K562 (cell line): ENCODE results near the gene DOCK7. TPM values are rescaled to one million over a fixed set of nuclear protein-coding genes. Genes with fewer than 3 reads are reported as not detected.

ENCODE experiments used
- ATAC-seq: fragments of 200-7000 bp; cut with Tn5 transposase; 3 replicates; pipeline ENCODE4 v1.9.1; 2020; ENCODE audit warnings: moderate library complexity
- BruUV-seq: library from RNA; stranded (reverse); fragments of 400-500 nt; replicated peaks from 2 replicates; lab custom pipeline; 2021; lab: Mats Ljungman, UMichigan
- CTCF ChIA-PET: fragments of 300-600 bp; formaldehyde crosslinking; extraction: SDS; loops from one replicate; lab custom pipeline; 2021; ENCODE audit warnings: low intra/inter-chr PET ratio; lab: Yijun Ruan, JAX
- POLR2A ChIA-PET: fragments of 300-600, 350-650 bp; sonication (Branson Sonifier 250); formaldehyde crosslinking; extraction: SDS; loops from one replicate; lab custom pipeline; 2021; ENCODE audit warnings: antibody characterized with exemption, inconsistent platforms; lab: Yijun Ruan, JAX
- DNase-seq, 4 experiments: peaks; one replicate each; pipeline versions ENCODE4 v3.0.0 to v3.0.0-alpha.2; 2011 to 2018; ENCODE audit warnings: low spot score in 3 of 4, mixed read lengths in 3 of 4; ENCODE audit errors: extremely low read depth in 1 of 4
- FAIRE-seq: peaks from 2 replicates; lab custom pipeline; 2011; peaks lifted over from hg19 to GRCh38; lab: Jason Lieb, UNC
- H2AFZ ChIP-seq: 2 replicates; pipeline ENCODE4 v1.6.0; 2011; ENCODE audit warnings: low read depth, low read length, control low read depth, inconsistent platforms
- H3K27ac ChIP-seq: fragments of 200-600 bp; 3 replicates; pipeline ENCODE4 v1.8.0; 2011; ENCODE audit warnings: low read depth, mild to moderate bottlenecking, control low read depth, inconsistent platforms, low read length, moderate library complexity, mixed read lengths; ENCODE audit errors: extremely low read depth
- H3K27me3 ChIP-seq, 2 experiments: fragments of 300-600 bp in 1 of 2; 2 replicates in 1 of 2; 3 replicates in 1 of 2; pipeline versions ENCODE4 v1.6.0 to v1.8.0; 2011; ENCODE audit warnings: inconsistent platforms in 2 of 2, low read length in 2 of 2, mild to moderate bottlenecking in 1 of 2, mixed read lengths in 1 of 2, moderate library complexity in 1 of 2; ENCODE audit not compliant: control insufficient read depth in 2 of 2, insufficient read depth in 2 of 2
- H3K36me3 ChIP-seq: fragments of 300-600 bp; 3 replicates; pipeline ENCODE4 v1.8.0; 2011; ENCODE audit warnings: mild to moderate bottlenecking, low read length, inconsistent platforms; ENCODE audit not compliant: control insufficient read depth, insufficient read depth
- H3K4me1 ChIP-seq, 2 experiments: fragments of 200-600 bp in 1 of 2; replicated peaks in 1 of 2; 2 replicates in 1 of 2; 3 replicates in 1 of 2; pipeline versions ENCODE4 v1.5.1 to v1.8.0; 2011; ENCODE audit warnings: inconsistent platforms in 2 of 2, low read length in 2 of 2, mild to moderate bottlenecking in 1 of 2, mixed read lengths in 1 of 2, moderate library complexity in 1 of 2; ENCODE audit not compliant: control insufficient read depth in 2 of 2, insufficient read depth in 2 of 2
- H3K4me2 ChIP-seq: 2 replicates; pipeline ENCODE4 v1.6.1; 2011; ENCODE audit warnings: low read length, control low read depth, inconsistent platforms, mixed read lengths; ENCODE audit not compliant: insufficient read depth
- H3K4me3 ChIP-seq: fragments of 200-600 bp; sonication (generic), shearing (Covaris generic); 2 replicates; pipeline ENCODE4 v1.5.1; 2016; ENCODE audit warnings: control low read depth, inconsistent platforms
- H3K79me2 ChIP-seq: fragments of 200-600 bp; 3 replicates; pipeline ENCODE4 v1.8.0; 2011; ENCODE audit warnings: low read length, inconsistent platforms; ENCODE audit not compliant: control insufficient read depth, insufficient read depth
- H3K9ac ChIP-seq, 2 experiments: 2 replicates each; pipeline versions ENCODE4 v1.6.0 to v1.6.1; 2011; ENCODE audit warnings: low read depth in 2 of 2, low read length in 2 of 2, control low read depth in 1 of 2, inconsistent platforms in 1 of 2, mild to moderate bottlenecking in 1 of 2, mixed read lengths in 1 of 2; ENCODE audit not compliant: insufficient read depth in 1 of 2
- H3K9me1 ChIP-seq: one replicate; pipeline ENCODE4 v1.6.0; 2011; ENCODE audit warnings: inconsistent platforms, mild to moderate bottlenecking, low read length, moderate library complexity; ENCODE audit not compliant: control insufficient read depth, insufficient read depth
- H3K9me3 ChIP-seq: replicated peaks from 2 replicates; pipeline ENCODE4 v1.5.1; 2011; ENCODE audit warnings: low read depth, low read length, inconsistent platforms; ENCODE audit not compliant: control insufficient read depth, insufficient read depth
- H4K20me1 ChIP-seq: replicated peaks from 2 replicates; pipeline ENCODE4 v1.6.1; 2011; ENCODE audit warnings: low read length, inconsistent platforms, mixed read lengths; ENCODE audit not compliant: control insufficient read depth, insufficient read depth
- FIP1L1 ChIP-seq: fragments of 200-400 bp; formaldehyde crosslinking; IDR thresholded peaks from 2 replicates; pipeline ENCODE4 v1.6.1; 2018; ENCODE audit warnings: mild to moderate bottlenecking, low read depth, low read length; ENCODE audit not compliant: poor library complexity, severe bottlenecking
- RAD21 ChIP-seq, 2 experiments: fragments of 250-450 bp in 1 of 2; fragments of 450-650 bp in 1 of 2; sonication (Bioruptor Pico) in 1 of 2; formaldehyde crosslinking in 1 of 2; IDR thresholded peaks in 1 of 2; conservative IDR thresholded peaks in 1 of 2; 2 replicates each; pipeline versions ENCODE4 v1.4.0 to v1.8.0; 2020 to 2022; ENCODE audit warnings: mild to moderate bottlenecking in 2 of 2, moderate library complexity in 1 of 2
- SMC3 ChIP-seq: conservative IDR thresholded peaks from 2 replicates; pipeline ENCODE4 v1.6.1; 2011; ENCODE audit warnings: low read depth, low read length, improper control_type of control experiment; ENCODE audit not compliant: insufficient read depth
- WGBS: fragments of 100-300 bp; shearing (Covaris generic); methylation state at CpG from one replicate; pipeline ENCODE4 v1.1.6; 2016; ENCODE audit warnings: low coverage, mixed read lengths; ENCODE audit not compliant: insufficient coverage; ENCODE audit errors: missing lambda C conversion rate; 5-methylcytosine and 5-hydroxymethylcytosine counted together
- in situ Hi-C: fragments of 300-500 bp; cut with MboI; formaldehyde crosslinking; loops from 4 replicates; pipeline ENCODE4 v1.15.0; 2018; ENCODE audit warnings: inconsistent platforms, mixed read lengths
- intact Hi-C: fragments of 100-400 bp; cut with micrococcal nuclease; formaldehyde crosslinking; loops from 2 replicates; pipeline ENCODE4 v1.14.2; 2022
- polyA plus RNA-seq, 8 experiments: library from polyadenylated mRNA; depleted of rRNA in 4 of 8; stranded (reverse) in 5 of 8; unstranded in 3 of 8; fragments of >200 nt; fragmentation: Nextera tagmentation in 2 of 8; fragmentation: Illumina TruSeq in 1 of 8; extraction: Ambion mirVana in 2 of 8; extraction: Trizol in 1 of 8; gene quantifications; 2 replicates each; pipeline versions ENCODE4 v1.2.1 to v1.2.3, GENCODE V29; 2011 to 2014; ENCODE audit warnings: inconsistent platforms in 1 of 8, missing spikeins in 1 of 8
- total RNA-seq, 7 experiments: library from RNA; depleted of rRNA in 6 of 7; stranded (reverse); fragments of >200 nt in 6 of 7; fragmentation: Illumina TruSeq in 2 of 7; extraction: Trizol in 2 of 7; gene quantifications; 2 replicates each; pipeline versions ENCODE4 v1.2.1 to v1.2.3, GENCODE V29; 2011 to 2021; ENCODE audit warnings: low replicate concordance in 1 of 7
- TF ChIP-seq, protein P1 (sequence below), 3 experiments: IDR thresholded peaks in 2 of 3; conservative IDR thresholded peaks in 1 of 3; 2 replicates each; pipeline ENCODE4 v1.5.1; 2011 to 2012; ENCODE audit warnings: low read length in 3 of 3, mild to moderate bottlenecking in 3 of 3, control low read depth in 2 of 3, improper control_type of control experiment in 1 of 3, inconsistent platforms in 1 of 3, low read depth in 1 of 3, mixed read lengths in 1 of 3, moderate library complexity in 1 of 3; ENCODE audit not compliant: insufficient read depth in 2 of 3
- TF ChIP-seq, protein P2 (sequence below): fragments of 250-450 bp; sonication (Bioruptor Pico); IDR thresholded peaks from 2 replicates; pipeline ENCODE4 v1.5.0; 2021
- TF ChIP-seq, protein P3 (sequence below), 2 experiments: fragments of 450-650 bp; formaldehyde crosslinking in 1 of 2; IDR thresholded peaks; 2 replicates each; pipeline versions ENCODE4 v1.4.0 to v1.6.1; 2014 to 2020; ENCODE audit warnings: mild to moderate bottlenecking in 2 of 2, borderline replicate concordance in 1 of 2, low read depth in 1 of 2

The DOCK7 gene
- total and polyA plus RNA-seq, 9 of the 15 experiments (the other 6 are each of a cell fraction or from before 2014, with no cell fraction given), result 4.9 to 35.1 (median 12.6) TPM

DNA sequence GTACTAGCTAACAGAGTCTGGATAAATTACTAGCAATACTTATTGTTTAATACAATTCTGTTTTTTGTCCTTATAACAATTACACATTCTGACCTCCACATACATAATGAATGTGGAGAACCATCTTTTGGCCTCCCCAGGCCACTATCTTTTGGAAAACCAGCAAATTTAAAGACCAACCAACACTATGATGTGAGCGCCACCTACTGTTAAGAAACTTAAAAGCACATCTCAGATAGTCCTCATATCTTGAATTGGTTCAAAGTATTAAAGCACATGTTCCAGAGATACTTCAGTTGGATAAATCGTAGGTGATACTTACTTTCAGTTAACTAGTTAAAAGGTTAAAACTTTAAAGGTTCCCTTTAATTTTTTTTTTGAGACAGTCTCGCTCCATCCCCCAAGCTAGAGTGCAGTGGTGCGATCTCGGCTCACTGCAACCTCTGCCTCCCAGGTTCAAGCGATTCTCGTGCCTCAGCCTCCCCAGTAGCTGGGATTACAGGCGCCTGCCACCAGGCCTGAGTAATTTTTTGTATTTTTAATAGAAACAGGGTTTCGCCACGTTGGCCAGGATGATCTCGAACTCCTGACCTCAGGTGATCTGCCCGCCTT lies 280.7 kb downstream of the DOCK7 start:
- Histone ChIP-seq H3K4me3 (no peak overlapping the region), H3K9me1 (no peaks in the 10 kb centered on the region), H3K27me3 (peaks cover 12 to 34% of the 10 kb centered on the region in 2 experiments), H3K36me3 (no peaks in the 10 kb centered on the region), H3K4me1 (no peaks in the 10 kb centered on the region), H3K4me2 (no peak overlapping the region), H3K9ac (no peak overlapping the region), H2AFZ (no peak overlapping the region), H4K20me1 (no peaks in the 10 kb centered on the region), H3K9me3 (no peaks in the 10 kb centered on the region), H3K79me2 (no peaks in the 10 kb centered on the region), H3K27ac (no peak overlapping the region)
- DNase-seq, result peak; percentile 51 to 69 (median 56)
- ATAC-seq, result peak; percentile 85
- FAIRE-seq, result peak; percentile 87
- no TSS peak for BruUV-seq
- in situ Hi-C loops (loop anchor here (5.0 kb wide), 1 partner anchor 230 kb away; no protein-coding TSS in a partner anchor), intact Hi-C loops (loop anchor here (1.0 to 10.0 kb wide), 4 partner anchors 113 to 337 kb away; no protein-coding TSS in a partner anchor)
- CTCF ChIA-PET, result interaction anchor here (0.6 to 1.8 kb wide), 3 partner anchors 16 to 1279 kb away, joined by 3 to 16 read pairs (median 4); no protein-coding TSS in a partner anchor
- 7% methylated on average over 10 of the region's 12 CpGs for WGBS
- POLR2A ChIA-PET, result no interaction called here
- TF ChIP-seq, protein P1, sequence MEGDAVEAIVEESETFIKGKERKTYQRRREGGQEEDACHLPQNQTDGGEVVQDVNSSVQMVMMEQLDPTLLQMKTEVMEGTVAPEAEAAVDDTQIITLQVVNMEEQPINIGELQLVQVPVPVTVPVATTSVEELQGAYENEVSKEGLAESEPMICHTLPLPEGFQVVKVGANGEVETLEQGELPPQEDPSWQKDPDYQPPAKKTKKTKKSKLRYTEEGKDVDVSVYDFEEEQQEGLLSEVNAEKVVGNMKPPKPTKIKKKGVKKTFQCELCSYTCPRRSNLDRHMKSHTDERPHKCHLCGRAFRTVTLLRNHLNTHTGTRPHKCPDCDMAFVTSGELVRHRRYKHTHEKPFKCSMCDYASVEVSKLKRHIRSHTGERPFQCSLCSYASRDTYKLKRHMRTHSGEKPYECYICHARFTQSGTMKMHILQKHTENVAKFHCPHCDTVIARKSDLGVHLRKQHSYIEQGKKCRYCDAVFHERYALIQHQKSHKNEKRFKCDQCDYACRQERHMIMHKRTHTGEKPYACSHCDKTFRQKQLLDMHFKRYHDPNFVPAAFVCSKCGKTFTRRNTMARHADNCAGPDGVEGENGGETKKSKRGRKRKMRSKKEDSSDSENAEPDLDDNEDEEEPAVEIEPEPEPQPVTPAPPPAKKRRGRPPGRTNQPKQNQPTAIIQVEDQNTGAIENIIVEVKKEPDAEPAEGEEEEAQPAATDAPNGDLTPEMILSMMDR (IDR thresholded peaks at IDR 0.05 in 2 of 3, conservative IDR thresholded peaks at IDR 0.05 in 1 of 3; ENCODE audit: insufficient read depth in 2 of 3, low read depth in 1 of 3, low read length in 3 of 3), result peak; percentile 53 to 80 (median 66); a peak in 5 of 6 replicates
- TF ChIP-seq, protein P2, sequence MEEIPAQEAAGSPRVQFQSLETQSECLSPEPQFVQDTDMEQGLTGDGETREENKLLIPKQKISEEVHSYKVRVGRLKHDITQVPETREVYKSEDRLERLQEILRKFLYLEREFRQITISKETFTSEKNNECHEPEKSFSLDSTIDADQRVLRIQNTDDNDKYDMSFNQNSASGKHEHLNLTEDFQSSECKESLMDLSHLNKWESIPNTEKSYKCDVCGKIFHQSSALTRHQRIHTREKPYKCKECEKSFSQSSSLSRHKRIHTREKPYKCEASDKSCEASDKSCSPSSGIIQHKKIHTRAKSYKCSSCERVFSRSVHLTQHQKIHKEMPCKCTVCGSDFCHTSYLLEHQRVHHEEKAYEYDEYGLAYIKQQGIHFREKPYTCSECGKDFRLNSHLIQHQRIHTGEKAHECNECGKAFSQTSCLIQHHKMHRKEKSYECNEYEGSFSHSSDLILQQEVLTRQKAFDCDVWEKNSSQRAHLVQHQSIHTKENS, result no peak
- TF ChIP-seq SMC3, result peak; percentile 57; the same call in 1 of the 2 replicates
- TF ChIP-seq RAD21 (CRISPR knock-in tag; conservative IDR thresholded peaks at IDR 0.05 in 1 of 2, IDR thresholded peaks at IDR 0.05 in 1 of 2), result peak; percentile 77 to 85
- TF ChIP-seq, protein P3, sequence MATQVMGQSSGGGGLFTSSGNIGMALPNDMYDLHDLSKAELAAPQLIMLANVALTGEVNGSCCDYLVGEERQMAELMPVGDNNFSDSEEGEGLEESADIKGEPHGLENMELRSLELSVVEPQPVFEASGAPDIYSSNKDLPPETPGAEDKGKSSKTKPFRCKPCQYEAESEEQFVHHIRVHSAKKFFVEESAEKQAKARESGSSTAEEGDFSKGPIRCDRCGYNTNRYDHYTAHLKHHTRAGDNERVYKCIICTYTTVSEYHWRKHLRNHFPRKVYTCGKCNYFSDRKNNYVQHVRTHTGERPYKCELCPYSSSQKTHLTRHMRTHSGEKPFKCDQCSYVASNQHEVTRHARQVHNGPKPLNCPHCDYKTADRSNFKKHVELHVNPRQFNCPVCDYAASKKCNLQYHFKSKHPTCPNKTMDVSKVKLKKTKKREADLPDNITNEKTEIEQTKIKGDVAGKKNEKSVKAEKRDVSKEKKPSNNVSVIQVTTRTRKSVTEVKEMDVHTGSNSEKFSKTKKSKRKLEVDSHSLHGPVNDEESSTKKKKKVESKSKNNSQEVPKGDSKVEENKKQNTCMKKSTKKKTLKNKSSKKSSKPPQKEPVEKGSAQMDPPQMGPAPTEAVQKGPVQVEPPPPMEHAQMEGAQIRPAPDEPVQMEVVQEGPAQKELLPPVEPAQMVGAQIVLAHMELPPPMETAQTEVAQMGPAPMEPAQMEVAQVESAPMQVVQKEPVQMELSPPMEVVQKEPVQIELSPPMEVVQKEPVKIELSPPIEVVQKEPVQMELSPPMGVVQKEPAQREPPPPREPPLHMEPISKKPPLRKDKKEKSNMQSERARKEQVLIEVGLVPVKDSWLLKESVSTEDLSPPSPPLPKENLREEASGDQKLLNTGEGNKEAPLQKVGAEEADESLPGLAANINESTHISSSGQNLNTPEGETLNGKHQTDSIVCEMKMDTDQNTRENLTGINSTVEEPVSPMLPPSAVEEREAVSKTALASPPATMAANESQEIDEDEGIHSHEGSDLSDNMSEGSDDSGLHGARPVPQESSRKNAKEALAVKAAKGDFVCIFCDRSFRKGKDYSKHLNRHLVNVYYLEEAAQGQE (IDR thresholded peaks at IDR 0.05; ENCODE audit: borderline replicate concordance), result peak; percentile 65; the same call in 1 of the 2 replicates
- TF ChIP-seq, protein P3 (CRISPR knock-in tag; IDR thresholded peaks at IDR 0.05; ENCODE audit: low read depth), result no peak
- no peak for TF ChIP-seq FIP1L1
